WERI-Rb-1 (cell line): ENCODE results near the gene KRTAP23-1.

ENCODE experiments used
- DNase-seq: peaks from one replicate; pipeline ENCODE4 v3.0.0-alpha.2; 2020
- H3K27ac ChIP-seq: fragments of 250-450 bp; sonication (Bioruptor Pico); 2 replicates; pipeline ENCODE4 v1.5.1; 2020; ENCODE audit warnings: mild to moderate bottlenecking, moderate library complexity
- H3K27me3 ChIP-seq: fragments of 250-450 bp; sonication (Bioruptor Pico); 2 replicates; pipeline ENCODE4 v1.5.1; 2021; ENCODE audit warnings: mild to moderate bottlenecking, low read depth, moderate library complexity; ENCODE audit not compliant: insufficient read depth, severe bottlenecking
- H3K36me3 ChIP-seq: fragments of 250-450 bp; sonication (Bioruptor Pico); 2 replicates; pipeline ENCODE4 v1.5.1; 2020; ENCODE audit warnings: mild to moderate bottlenecking, moderate library complexity
- H3K4me3 ChIP-seq: 2 replicates; pipeline ENCODE4 v1.5.1; 2011; ENCODE audit warnings: low read depth, mild to moderate bottlenecking, control low read depth, low read length
- H3K9me3 ChIP-seq: fragments of 250-450 bp; sonication (Bioruptor Pico); 2 replicates; pipeline ENCODE4 v1.5.1; 2021; ENCODE audit warnings: mild to moderate bottlenecking, moderate library complexity; ENCODE audit not compliant: severe bottlenecking
- CTCF ChIP-seq: IDR thresholded peaks from 2 replicates; pipeline ENCODE4 v1.5.1; 2011; ENCODE audit warnings: low read depth, mild to moderate bottlenecking, control low read depth, inconsistent platforms, low read length

Gene KRTAP23-1

DNA sequence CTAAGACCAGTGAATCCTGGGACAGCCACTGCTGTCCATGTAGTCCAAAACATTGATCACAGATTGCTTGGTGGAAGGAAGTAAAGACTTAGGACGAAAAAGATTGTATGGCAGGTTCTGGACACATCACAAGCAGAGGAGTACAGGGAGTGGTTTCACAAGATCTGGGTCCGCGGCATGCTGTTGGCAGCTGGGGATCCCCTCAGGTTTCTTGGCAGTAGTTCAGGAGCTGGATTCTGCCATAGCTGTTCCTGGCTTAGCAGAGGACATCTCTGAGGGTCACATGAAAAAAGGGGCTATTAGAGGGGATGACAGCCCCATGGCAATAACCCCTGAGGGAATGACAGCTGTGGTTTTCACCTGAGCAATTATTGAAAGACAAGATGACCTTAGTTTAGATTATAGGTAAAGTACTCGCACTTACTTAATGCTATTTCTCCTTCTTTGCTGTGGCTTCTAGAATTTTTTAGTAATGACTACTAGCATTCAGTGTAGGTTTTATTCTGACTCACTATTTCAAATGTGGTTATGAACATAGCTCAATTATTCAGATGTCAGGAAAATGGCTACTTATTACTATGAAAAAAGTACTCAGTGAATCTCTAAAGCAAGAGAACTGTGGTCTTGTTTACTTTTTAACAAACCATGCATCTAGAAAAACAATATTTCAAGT lies 19.1 kb downstream of the KRTAP23-1 start:
- no peak overlapping the region for H3K27ac ChIP-seq
- no peak for TF ChIP-seq CTCF
- no peak overlapping the region for H3K4me3 ChIP-seq
- H3K36me3 ChIP-seq = no peaks in the 10 kb centered on the region
- H3K9me3 ChIP-seq = peaks cover 9% of the 10 kb centered on the region
- DNase-seq = no peak
- H3K27me3 ChIP-seq = peaks cover 68% of the 10 kb centered on the region

GRCh38 chr21:30326390-30326789 lies 22.0 kb downstream of the KRTAP23-1 start:
- H3K4me3 ChIP-seq = no peak overlapping the region
- peaks cover 9% of the 10 kb centered on the region for H3K9me3 ChIP-seq
- peaks cover 58% of the 10 kb centered on the region for H3K27me3 ChIP-seq
- no peak for DNase-seq
- no peak overlapping the region for H3K27ac ChIP-seq
- no peaks in the 10 kb centered on the region for H3K36me3 ChIP-seq
- no peak for TF ChIP-seq CTCF

DNA sequence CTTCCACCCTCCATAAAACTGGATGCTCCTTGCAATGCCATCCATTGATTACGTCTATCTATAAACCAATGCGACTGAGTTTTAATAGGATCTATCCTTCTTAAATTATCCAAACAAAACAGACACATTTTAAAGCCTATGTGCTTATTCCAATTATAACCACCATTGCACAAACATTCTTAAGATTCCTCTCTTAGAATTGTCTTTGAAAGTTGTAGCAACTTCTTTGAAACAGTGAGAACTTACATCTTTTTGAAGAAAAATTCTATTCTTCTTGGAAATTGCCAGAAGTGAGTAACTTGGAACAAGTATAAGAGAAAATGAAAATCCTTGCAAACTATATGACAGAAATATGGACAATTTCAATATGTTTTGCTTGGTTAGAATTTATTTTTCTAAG lies 28.2 kb downstream of the KRTAP23-1 start, which contains the start of gene KRTAP26-1:
TSS of gene KRTAP26-1 (minus strand) at position 101 of the 400 bp plus-strand sequence. CDS start 280 bp downstream, outside the sequence.
- DNase-seq = no peak
- H3K9me3 ChIP-seq = no peaks in the 10 kb centered on the region
- no peak within 1 kb of the TSS for H3K4me3 ChIP-seq
- H3K27me3 ChIP-seq = peaks cover 76% of the 10 kb centered on the region
- TF ChIP-seq CTCF = no peak
- H3K36me3 ChIP-seq = no peaks in the 10 kb centered on the region
- H3K27ac ChIP-seq = no peak within 1 kb of the TSS

- Histone ChIP-seq H3K9me3 (no peaks in the 10 kb centered on the region), H3K4me3 (no peak overlapping the region), H3K36me3 (no peaks in the 10 kb centered on the region), H3K27ac (no peak overlapping the region), H3K27me3 (peaks cover 86% of the 10 kb centered on the region)
- no peak for TF ChIP-seq CTCF
- DNase-seq = no peak
Observed at GRCh38 chr21:30315701-30316100, 32.7 kb downstream of the KRTAP23-1 start.

- no peak overlapping the region for H3K4me3 ChIP-seq
- H3K27ac ChIP-seq = no peak overlapping the region
- no peaks in the 10 kb centered on the region for H3K9me3 ChIP-seq
- TF ChIP-seq CTCF = no peak
- H3K36me3 ChIP-seq = no peaks in the 10 kb centered on the region
- DNase-seq = no peak
- H3K27me3 ChIP-seq = peaks cover 78% of the 10 kb centered on the region
Observed at GRCh38 chr21:30306884-30307283, 41.5 kb downstream of the KRTAP23-1 start.

- no peak for DNase-seq
- Histone ChIP-seq H3K4me3 (no peak overlapping the region), H3K36me3 (no peaks in the 10 kb centered on the region), H3K27me3 (peaks cover 80% of the 10 kb centered on the region), H3K27ac (no peak overlapping the region), H3K9me3 (no peaks in the 10 kb centered on the region)
- TF ChIP-seq CTCF = no peak
Observed at GRCh38 chr21:30305136-30305535, 43.3 kb downstream of the KRTAP23-1 start.
